B cell (primary cell): Measurements from ENCODE around the gene RBBP8. TPM values are rescaled to one million over a fixed set of nuclear protein-coding genes. Genes with fewer than 3 reads are reported as not detected.
"Not testable (repeated sequence)": the region's sequence is repeated elsewhere in the genome, so short reads cannot be mapped to it uniquely, and the experiment has no call there.

Source experiments
- ATAC-seq: fragments of 200-7000 bp; cut with Tn5 transposase; one replicate; pipeline ENCODE4 v1.10.0; 2021; ENCODE audit warnings: low read depth, mild to moderate bottlenecking, moderate number of reproducible peaks, moderate library complexity
- CTCF ChIA-PET: fragments of 350-600 bp; sonication (Branson Sonifier 250); formaldehyde crosslinking; loops from one replicate; lab custom pipeline; 2021; ENCODE audit warnings: antibody characterized with exemption, inconsistent platforms; lab: Charles Lee
- POLR2A ChIA-PET: fragments of 350-600 bp; sonication (Branson Sonifier 250); formaldehyde crosslinking; loops from one replicate; lab custom pipeline; 2021; ENCODE audit warnings: antibody characterized with exemption; lab: Charles Lee
- DNase-seq: peaks from one replicate; pipeline ENCODE4 v3.0.0; 2013
- H2AFZ ChIP-seq: 2 replicates; pipeline ENCODE4 v1.6.1; 2012; ENCODE audit warnings: mild to moderate bottlenecking, low read depth, low read length; ENCODE audit not compliant: insufficient read depth, poor library complexity, severe bottlenecking
- H3K27ac ChIP-seq, 2 donors: 1 replicate in 1 of 2; 2 replicates in 1 of 2; pipeline ENCODE4 v1.5.1; 2012 to 2013; ENCODE audit warnings: low read length in 2 of 2, mild to moderate bottlenecking in 2 of 2, moderate library complexity in 1 of 2
- H3K27me3 ChIP-seq, 4 experiments: fragments of 200-600 bp in 1 of 4; sonication (generic) in 1 of 4; replicated peaks in 1 of 4; 1 replicate in 2 of 4; 2 replicates in 2 of 4; pipeline versions ENCODE4 v1.6.1 to v1.7.0; 2013 to 2016; ENCODE audit warnings: low read length in 3 of 4, mild to moderate bottlenecking in 2 of 4, mixed read lengths in 1 of 4, moderate library complexity in 1 of 4; ENCODE audit not compliant: insufficient read depth in 4 of 4, control insufficient read depth in 3 of 4; ENCODE audit errors: control extremely low read depth in 1 of 4
- H3K36me3 ChIP-seq, 2 experiments: replicated peaks in 1 of 2; 1 replicate in 1 of 2; 2 replicates in 1 of 2; pipeline versions ENCODE4 v1.6.1 to v1.7.1; 2013; ENCODE audit warnings: low read length in 1 of 2; ENCODE audit not compliant: insufficient read depth in 2 of 2, control insufficient read depth in 1 of 2; ENCODE audit errors: control extremely low read depth in 1 of 2, extremely low read depth in 1 of 2
- H3K4me1 ChIP-seq, 2 donors: fragments of 200-600 bp in 1 of 2; sonication (generic) in 1 of 2; 1 replicate in 1 of 2; 2 replicates in 1 of 2; pipeline versions ENCODE4 v1.5.1 to v1.6.1; 2013 to 2017; ENCODE audit warnings: low read length in 2 of 2; ENCODE audit not compliant: control insufficient read depth in 2 of 2, insufficient read depth in 2 of 2
- H3K4me2 ChIP-seq: replicated peaks from 2 replicates; pipeline ENCODE3; 2012; ENCODE audit warnings: mild to moderate bottlenecking, low read depth, low read length; ENCODE audit not compliant: poor library complexity, severe bottlenecking
- H3K4me3 ChIP-seq, 5 experiments: fragments of 200-600 bp in 1 of 5; sonication (generic) in 1 of 5; 1 replicate in 3 of 5; 2 replicates in 2 of 5; pipeline versions ENCODE4 v1.5.1 to v1.7.0; 2011 to 2016; ENCODE audit warnings: low read length in 4 of 5, mild to moderate bottlenecking in 4 of 5, low read depth in 2 of 5, control low read depth in 1 of 5, moderate library complexity in 1 of 5; ENCODE audit not compliant: insufficient read depth in 1 of 5; ENCODE audit errors: control extremely low read depth in 1 of 5, extremely low read depth in 1 of 5
- H3K79me2 ChIP-seq: fragments of 200-600 bp; sonication (generic); one replicate; pipeline ENCODE4 v1.6.0; 2016; ENCODE audit warnings: low read length; ENCODE audit not compliant: control insufficient read depth, insufficient read depth
- H3K9ac ChIP-seq: fragments of 200-600 bp; sonication (generic); 2 replicates; pipeline ENCODE4 v1.6.1; 2017; ENCODE audit warnings: mild to moderate bottlenecking, low read length, moderate library complexity
- H3K9me3 ChIP-seq, 3 donors: one replicate each; pipeline versions ENCODE4 v1.6.1 to v1.7.1; 2013; ENCODE audit warnings: low read length in 2 of 3; ENCODE audit not compliant: control insufficient read depth in 2 of 3, insufficient read depth in 1 of 3; ENCODE audit errors: control extremely low read depth in 1 of 3
- H4K20me1 ChIP-seq: 2 replicates; pipeline ENCODE4 v1.6.0; 2012; ENCODE audit warnings: mild to moderate bottlenecking, low read length; ENCODE audit not compliant: insufficient read depth, control insufficient read depth, poor library complexity, severe bottlenecking
- H3K27ac Mint-ChIP-seq: one replicate; pipeline ENCODE4 v1.8.0; 2021; ENCODE audit warnings: mixed read lengths
- H3K27me3 Mint-ChIP-seq: one replicate; pipeline ENCODE4 v1.8.0; 2021; ENCODE audit warnings: mixed read lengths
- H3K4me1 Mint-ChIP-seq: one replicate; pipeline ENCODE4 v1.8.0; 2021; ENCODE audit warnings: mixed read lengths
- H3K4me3 Mint-ChIP-seq: one replicate; pipeline ENCODE4 v1.8.0; 2021; ENCODE audit warnings: mixed read lengths
- H3K9me3 Mint-ChIP-seq: one replicate; pipeline ENCODE4 v1.8.0; 2022; ENCODE audit warnings: mixed read lengths; ENCODE audit not compliant: insufficient read depth
- CTCF ChIP-seq: fragments of 200-600 bp; IDR thresholded peaks from one replicate; pipeline ENCODE4 v1.8.0; 2022; ENCODE audit warnings: antibody characterized with exemption, mild to moderate bottlenecking
- EZH2 ChIP-seq: IDR thresholded peaks from 2 replicates; pipeline ENCODE4 v1.6.1; 2012; ENCODE audit warnings: borderline replicate concordance, low read depth, mild to moderate bottlenecking, moderate library complexity, low read length; ENCODE audit not compliant: insufficient read depth, poor library complexity, severe bottlenecking
- WGBS: methylation state at CpG from one replicate; pipeline ENCODE4 v1.1.5; 2013; ENCODE audit warnings: missing lambda C conversion rate; ENCODE audit not compliant: insufficient coverage; 5-methylcytosine and 5-hydroxymethylcytosine counted together
- intact Hi-C: fragments of 100-400 bp; cut with micrococcal nuclease; formaldehyde crosslinking; loops from one replicate; pipeline ENCODE4 v1.10.0; 2022
- polyA plus RNA-seq: library from polyadenylated mRNA; depleted of rRNA; stranded (reverse); fragments of >200 nt; gene quantifications from 2 replicates; pipeline ENCODE4 v1.2.3, GENCODE V29; 2012
- total RNA-seq, 2 donors: library from RNA; stranded (reverse); fragments of 120-200 nt in 1 of 2; gene quantifications; 1 replicate in 1 of 2; 2 replicates in 1 of 2; pipeline versions ENCODE4 v1.2.3 to v1.2.4, GENCODE V29; 2013 to 2022

Gene RBBP8
- total and polyA plus RNA-seq, 2 donors (not counting 1 experiment from before 2014, with no cell fraction given): 2.9 to 18.0 TPM

- CTCF ChIA-PET: no interaction called here
- H3K27ac Mint-ChIP-seq: no peak overlapping the region
- H3K4me1 Mint-ChIP-seq: peaks cover 23% of the 10 kb centered on the region
- no peaks in the 10 kb centered on the region for H3K79me2 ChIP-seq
- ATAC-seq: no peak
- H3K4me3 Mint-ChIP-seq: no peak overlapping the region
- no peak overlapping the region for H3K27ac ChIP-seq
- H3K4me1 ChIP-seq: peaks cover 5 to 9% of the 10 kb centered on the region in 2 donors
- no peaks in the 10 kb centered on the region for H3K27me3 Mint-ChIP-seq
- H3K9ac ChIP-seq: no peak overlapping the region
- peaks cover 5 to 7% of the 10 kb centered on the region in 2 experiments for H3K36me3 ChIP-seq
- H2AFZ ChIP-seq: no peak overlapping the region
- DNase-seq: no peak
- no peak overlapping the region for H3K4me3 ChIP-seq
- POLR2A ChIA-PET: no interaction called here
- H3K27me3 ChIP-seq: no peaks in the 10 kb centered on the region
- no peaks in the 10 kb centered on the region for H4K20me1 ChIP-seq
- peaks cover 0 to 1% (median 0%) of the 10 kb centered on the region in 3 donors for H3K9me3 ChIP-seq
- intact Hi-C loops: no loop called here
- H3K9me3 Mint-ChIP-seq: no peaks in the 10 kb centered on the region
- no peak overlapping the region for H3K4me2 ChIP-seq
- TF ChIP-seq CTCF (no peak), EZH2 (no peak)
- no CpG with 5 or more reads among the region's 3 CpGs for WGBS
Measured at GRCh38 chr18:22952525-22952924, 19.4 kb downstream of the RBBP8 start.

- CTCF ChIA-PET, H3K27me3 ChIP-seq, H3K9me3 Mint-ChIP-seq, H3K36me3 ChIP-seq, H3K9ac ChIP-seq, H3K9me3 ChIP-seq, H3K27ac Mint-ChIP-seq, H3K27me3 Mint-ChIP-seq, DNase-seq, H3K27ac ChIP-seq, H4K20me1 ChIP-seq, H3K79me2 ChIP-seq, H3K4me1 ChIP-seq, H3K4me2 ChIP-seq, ATAC-seq, POLR2A ChIA-PET, H3K4me3 Mint-ChIP-seq, H3K4me3 ChIP-seq, intact Hi-C loops, H2AFZ ChIP-seq: not testable (repeated sequence)
- 96% methylated on average over 4 of the region's 4 CpGs for WGBS
- peaks cover 23% of the 10 kb centered on the region for H3K4me1 Mint-ChIP-seq
Measured at GRCh38 chr18:22953982-22954381, 20.9 kb downstream of the RBBP8 start.
